Naive thymus-derived CD4-positive, alpha-beta T cell (primary cell): ENCODE results near the gene DENND1B. TPM values are rescaled to one million over a fixed set of nuclear protein-coding genes. Genes with fewer than 3 reads are reported as not detected.

Experiments used
- ATAC-seq: fragments of 150-1000 bp; cut with Tn5 transposase; 2 replicates; pipeline ENCODE4 v1.10.0; 2021; ENCODE audit warnings: mild to moderate bottlenecking, moderate library complexity
- CTCF ChIA-PET: fragments of 350-600 bp; sonication (Branson Sonifier 250); formaldehyde crosslinking; loops from one replicate; lab custom pipeline; 2021; ENCODE audit warnings: antibody characterized with exemption; lab: Charles Lee
- POLR2A ChIA-PET: fragments of 350-600 bp; sonication (Branson Sonifier 250); formaldehyde crosslinking; loops from one replicate; lab custom pipeline; 2021; ENCODE audit warnings: antibody characterized with exemption, inconsistent platforms; lab: Charles Lee
- DNase-seq, 9 donors: peaks; one replicate each; pipeline versions ENCODE4 v3.0.0 to v3.0.0-alpha.2; 2020 to 2022; ENCODE audit warnings: mixed read lengths in 1 of 9
- H3K27ac ChIP-seq: one replicate; pipeline ENCODE4 v1.7.0; 2013; ENCODE audit warnings: mild to moderate bottlenecking, low read depth, low read length, moderate library complexity
- H3K27me3 ChIP-seq, 2 donors: one replicate each; pipeline ENCODE4 v1.7.0; 2013; ENCODE audit warnings: low read length in 2 of 2, mild to moderate bottlenecking in 2 of 2, moderate library complexity in 2 of 2; ENCODE audit not compliant: control insufficient read depth in 2 of 2, insufficient read depth in 2 of 2
- H3K36me3 ChIP-seq, 3 experiments: 1 replicate in 2 of 3; 2 replicates in 1 of 3; pipeline ENCODE4 v1.7.0; 2013; ENCODE audit warnings: low read length in 3 of 3, mild to moderate bottlenecking in 3 of 3, moderate library complexity in 1 of 3; ENCODE audit not compliant: insufficient read depth in 3 of 3, control insufficient read depth in 2 of 3
- H3K4me1 ChIP-seq, 2 donors: one replicate each; pipeline ENCODE4 v1.7.0; 2013; ENCODE audit warnings: low read length in 2 of 2, mild to moderate bottlenecking in 2 of 2, moderate library complexity in 1 of 2; ENCODE audit not compliant: control insufficient read depth in 2 of 2, insufficient read depth in 2 of 2
- H3K4me3 ChIP-seq: 2 replicates; pipeline ENCODE4 v1.7.0; 2013; ENCODE audit warnings: mild to moderate bottlenecking, low read length
- H3K9me3 ChIP-seq, 3 experiments: 1 replicate in 2 of 3; 2 replicates in 1 of 3; pipeline ENCODE4 v1.7.0; 2013; ENCODE audit warnings: low read length in 3 of 3; ENCODE audit not compliant: control insufficient read depth in 2 of 3
- H3K27ac Mint-ChIP-seq, 9 donors: one replicate each; pipeline ENCODE4 v1.8.0; 2020 to 2022; ENCODE audit warnings: mixed read lengths in 9 of 9, mild to moderate bottlenecking in 8 of 9, moderate library complexity in 5 of 9, inconsistent platforms in 2 of 9
- H3K27me3 Mint-ChIP-seq, 5 donors: one replicate each; pipeline ENCODE4 v1.8.0; 2021 to 2022; ENCODE audit warnings: mixed read lengths in 5 of 5, mild to moderate bottlenecking in 1 of 5
- H3K36me3 Mint-ChIP-seq, 5 donors: one replicate each; pipeline ENCODE4 v1.8.0; 2020 to 2022; ENCODE audit warnings: mixed read lengths in 5 of 5, mild to moderate bottlenecking in 3 of 5, inconsistent platforms in 1 of 5
- H3K4me1 Mint-ChIP-seq, 7 donors: one replicate each; pipeline ENCODE4 v1.8.0; 2020 to 2022; ENCODE audit warnings: mixed read lengths in 7 of 7, mild to moderate bottlenecking in 3 of 7, inconsistent platforms in 1 of 7
- H3K4me3 Mint-ChIP-seq, 10 donors: one replicate each; pipeline ENCODE4 v1.8.0; 2020 to 2022; ENCODE audit warnings: mild to moderate bottlenecking in 10 of 10, mixed read lengths in 10 of 10, moderate library complexity in 6 of 10, inconsistent platforms in 2 of 10
- H3K9me3 Mint-ChIP-seq, 11 donors: one replicate each; pipeline ENCODE4 v1.8.0; 2020 to 2022; ENCODE audit warnings: mixed read lengths in 11 of 11, mild to moderate bottlenecking in 4 of 11, inconsistent platforms in 1 of 11, moderate library complexity in 1 of 11
- intact Hi-C, 2 donors: fragments of 100-400 bp; cut with micrococcal nuclease; formaldehyde crosslinking; loops; one replicate each; pipeline ENCODE4 v1.15.1; 2023
- polyA plus RNA-seq, 2 donors: library from polyadenylated mRNA; unstranded; fragments of 300-500 nt; fragmentation: Illumina TruSeq; gene quantifications; one replicate each; pipeline ENCODE4 v1.2.3, GENCODE V29; 2021
- total RNA-seq, 6 experiments: library from RNA in 5 of 6; stranded (reverse) in 5 of 6; gene quantifications; 1 replicate in 5 of 6; 2 replicates in 1 of 6; pipeline ENCODE4 v1.2.3 and lab custom pipeline; 2021 to 2026

Gene DENND1B
- total and polyA plus RNA-seq, 7 experiments from 2014 or later: 7.3 to 28.7 (median 18.2) TPM

DNA sequence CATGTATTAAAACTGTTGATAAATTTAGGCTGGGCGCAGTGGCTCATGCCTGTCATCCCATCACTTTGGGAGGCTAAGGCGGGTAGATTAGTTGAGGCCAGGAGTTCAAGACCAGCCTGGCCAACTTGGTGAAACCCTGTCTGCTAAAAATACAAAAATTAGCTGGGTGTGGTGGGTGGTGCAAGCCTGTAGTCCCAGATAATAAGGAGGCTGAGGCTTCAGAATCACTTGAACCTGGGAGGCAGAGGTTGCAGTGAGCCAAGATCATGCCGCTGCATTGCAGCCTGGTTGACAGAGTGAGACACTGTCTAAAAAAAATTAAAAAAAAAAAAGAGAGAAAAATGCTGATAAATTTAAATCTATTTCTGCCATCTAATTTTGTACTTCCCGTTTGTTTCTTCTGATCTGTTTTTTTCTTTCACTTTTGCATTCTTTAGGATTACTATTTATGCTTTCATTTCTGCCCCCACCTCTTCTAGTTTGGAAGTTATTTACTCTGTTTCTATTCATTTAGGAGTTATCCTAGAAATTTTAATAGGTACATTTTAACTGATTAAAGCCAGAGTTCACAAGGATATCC, 3.2 kb upstream of the DENND1B start:
- Mint-ChIP-seq H3K4me1 (peaks cover 29 to 46% (median 38%) of the 10 kb centered on the region in 7 donors), H3K27me3 (no peaks in the 10 kb centered on the region), H3K4me3 (peak overlapping the region in 8 of 10 donors; percentile 1 to 70 (median 21)), H3K9me3 (peaks cover 0 to 1% (median 0%) of the 10 kb centered on the region in 11 donors), H3K36me3 (peaks cover 0 to 8% (median 0%) of the 10 kb centered on the region in 5 donors), H3K27ac (peak overlapping the region in 4 of 9 donors; percentile 10 to 76 (median 40))
- no peak overlapping the region for H3K27ac ChIP-seq
- DNase-seq: no peak
- intact Hi-C loops: loop anchor here (5.0 to 10.0 kb wide), 12 partner anchors 49 to 1156 kb away; partner anchors contain the start of genes NEK7 (in 2 of the 2) and ASPM (in 1 of the 2)
- no peaks in the 10 kb centered on the region for H3K27me3 ChIP-seq
- ChIA-PET CTCF (no interaction called here), POLR2A (no interaction called here)
- peaks cover 19 to 22% of the 10 kb centered on the region in 2 donors for H3K4me1 ChIP-seq
- no peaks in the 10 kb centered on the region for H3K9me3 ChIP-seq
- no peak for ATAC-seq
- H3K36me3 ChIP-seq: no peaks in the 10 kb centered on the region
- no peak overlapping the region for H3K4me3 ChIP-seq

DNA sequence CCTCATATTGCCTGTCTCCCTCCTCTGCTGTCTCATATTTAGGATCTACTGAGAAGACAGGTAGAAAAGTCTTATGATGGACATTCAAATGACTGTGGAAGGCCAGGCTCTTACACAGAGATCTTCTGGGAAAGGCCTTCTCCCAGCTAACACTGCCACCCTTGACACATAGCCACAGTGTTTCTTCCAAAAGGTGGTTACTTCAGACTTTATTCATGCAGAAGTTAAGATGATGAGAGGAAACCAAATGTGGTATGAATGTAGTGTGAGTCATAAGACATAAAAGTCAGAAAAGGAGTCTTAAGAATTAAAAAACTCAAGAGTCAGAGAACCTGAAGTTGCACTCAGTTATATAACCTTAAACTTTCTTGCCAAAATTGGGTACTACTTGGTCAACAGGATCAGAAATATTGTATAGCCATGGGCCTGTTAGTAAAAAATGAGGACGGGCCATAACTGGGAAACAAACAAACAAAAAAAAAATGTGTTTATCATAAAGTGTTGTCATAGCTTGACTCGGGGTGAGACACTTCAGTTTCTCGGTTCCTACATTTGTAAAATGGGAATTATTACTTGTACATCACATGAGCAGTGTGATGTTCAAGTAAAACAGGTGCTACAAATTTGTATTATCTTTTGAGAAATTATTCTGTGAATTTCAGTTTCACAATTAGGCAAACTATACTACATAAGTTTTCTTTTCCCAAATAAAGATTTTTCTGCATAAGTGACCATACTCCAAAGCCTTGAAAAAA, 1.2 kb upstream of the DENND1B start:
- peak overlapping the region; percentile 90 to 98 (median 97) for H3K27ac Mint-ChIP-seq
- peaks cover 0 to 18% (median 0%) of the 10 kb centered on the region in 5 donors for H3K36me3 Mint-ChIP-seq
- peaks cover 31 to 65% (median 58%) of the 10 kb centered on the region in 7 donors for H3K4me1 Mint-ChIP-seq
- peak overlapping the region; percentile 74 for H3K27ac ChIP-seq
- H3K4me3 ChIP-seq: peak overlapping the region; percentile 68
- POLR2A ChIA-PET: interaction anchor here (0.5 to 1.4 kb wide), 6 partner anchors 10 to 905 kb away, joined by 3 to 4 read pairs (median 3); no protein-coding TSS in a partner anchor
- peak in 6 of 9 donors; percentile 17 to 40 (median 34) for DNase-seq
- peak; percentile 58 for ATAC-seq
- intact Hi-C loops: loop anchor here (2.0 to 10.0 kb wide), 13 partner anchors 51 to 1158 kb away; partner anchors contain the start of genes NEK7 (in 2 of the 2), ASPM (in 1 of the 2) and C1orf53 (in 1 of the 2)
- H3K9me3 Mint-ChIP-seq: peaks cover 0 to 1% (median 0%) of the 10 kb centered on the region in 11 donors
- H3K4me3 Mint-ChIP-seq: peak overlapping the region; percentile 85 to 95 (median 91)
- H3K9me3 ChIP-seq: no peaks in the 10 kb centered on the region
- H3K27me3 ChIP-seq: no peaks in the 10 kb centered on the region
- peaks cover 19 to 34% of the 10 kb centered on the region in 2 donors for H3K4me1 ChIP-seq
- CTCF ChIA-PET: interaction anchor here (0.6 kb wide), 1 partner anchor 15 kb away, joined by 6 read pairs; no protein-coding TSS in a partner anchor
- no peaks in the 10 kb centered on the region for H3K36me3 ChIP-seq
- H3K27me3 Mint-ChIP-seq: no peaks in the 10 kb centered on the region

DNA sequence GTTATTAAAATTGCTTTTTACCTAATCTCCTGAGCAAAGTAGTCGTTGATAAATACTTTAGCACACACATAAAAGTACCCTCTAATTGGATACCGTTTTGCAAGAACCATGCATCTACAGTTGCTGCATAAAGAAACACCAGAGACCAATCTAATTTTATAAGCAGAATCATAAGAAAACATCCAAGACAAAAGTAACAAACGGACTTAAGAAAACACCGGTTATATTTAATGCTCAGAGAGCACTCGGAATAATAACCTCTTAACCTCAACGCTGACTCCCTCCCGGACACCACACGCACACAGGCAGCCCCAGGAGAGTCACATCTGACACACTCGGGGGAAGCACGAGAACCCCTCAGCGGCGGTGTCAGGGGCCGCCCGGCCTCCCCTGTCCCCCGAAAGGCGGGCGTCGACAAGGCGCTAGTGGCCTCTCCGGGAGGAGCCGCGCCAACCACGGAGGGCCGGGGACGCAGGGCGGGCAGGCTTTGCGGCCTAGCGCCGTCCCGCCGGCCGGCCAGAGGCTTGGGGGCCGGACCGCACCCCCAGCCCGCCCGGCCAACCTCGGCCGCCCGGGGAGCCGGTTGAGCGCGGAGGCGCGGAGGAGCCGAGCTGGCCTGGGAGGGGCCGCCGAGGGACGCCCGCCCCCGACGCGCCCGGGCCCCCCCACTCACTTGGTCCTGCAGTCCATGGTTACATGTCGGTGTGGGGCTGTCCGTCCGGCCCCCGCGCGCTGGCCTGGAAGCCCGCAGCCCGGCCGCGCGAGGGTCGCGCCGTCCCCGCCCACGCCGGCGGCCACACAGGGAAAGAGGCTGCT, 606 bp downstream of the DENND1B start:
- no peaks in the 10 kb centered on the region for H3K36me3 ChIP-seq
- intact Hi-C loops: loop anchor here (1.0 to 10.0 kb wide), 17 partner anchors 10 to 1160 kb away; partner anchors contain the start of genes ASPM (in 2 of the 2), NEK7 (in 2 of the 2) and C1orf53 (in 1 of the 2)
- Mint-ChIP-seq H3K4me1 (peaks cover 35 to 76% (median 66%) of the 10 kb centered on the region in 7 donors), H3K36me3 (peaks cover 0 to 18% (median 0%) of the 10 kb centered on the region in 5 donors), H3K9me3 (peaks cover 0 to 3% (median 0%) of the 10 kb centered on the region in 11 donors), H3K27ac (peak overlapping the region; percentile 85 to 98 (median 94)), H3K4me3 (peak overlapping the region; percentile 86 to 98 (median 92)), H3K27me3 (no peaks in the 10 kb centered on the region)
- H3K27ac ChIP-seq: peak overlapping the region; percentile 74
- H3K9me3 ChIP-seq: no peaks in the 10 kb centered on the region
- no peaks in the 10 kb centered on the region for H3K27me3 ChIP-seq
- ChIA-PET CTCF (no interaction called here), POLR2A (interaction anchor here (1.0 to 1.4 kb wide), 2 partner anchors 136 to 907 kb away, joined by 3 read pairs; no protein-coding TSS in a partner anchor)
- DNase-seq (peak; percentile 20 to 57 (median 38)), ATAC-seq (peak; percentile 50)
- peaks cover 19 to 34% of the 10 kb centered on the region in 2 donors for H3K4me1 ChIP-seq
- H3K4me3 ChIP-seq: peak overlapping the region; percentile 68

DNA sequence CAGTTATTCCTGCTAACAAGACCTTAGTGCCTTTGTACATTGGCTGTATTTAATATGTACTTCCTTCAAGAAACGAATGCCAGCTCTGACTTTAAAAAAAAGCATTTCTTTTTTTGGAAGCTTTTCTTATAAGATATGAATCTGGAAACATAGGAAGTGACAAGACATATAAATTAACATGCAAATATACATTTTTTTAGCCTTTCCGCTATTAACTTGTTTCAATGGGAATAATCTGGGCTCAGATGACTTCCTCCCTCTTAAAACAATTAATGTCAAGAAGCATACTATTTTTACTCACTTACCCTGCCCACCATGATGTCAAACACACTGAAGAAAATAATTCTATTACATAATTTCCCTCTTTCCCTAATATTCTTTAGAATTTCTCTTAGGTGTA, 1.4 kb downstream of the DENND1B start:
- Mint-ChIP-seq H3K36me3 (peaks cover 0 to 17% (median 0%) of the 10 kb centered on the region in 5 donors), H3K27ac (peak overlapping the region; percentile 83 to 95 (median 89)), H3K27me3 (no peaks in the 10 kb centered on the region), H3K4me1 (peaks cover 34 to 78% (median 69%) of the 10 kb centered on the region in 7 donors), H3K9me3 (peaks cover 0 to 1% (median 0%) of the 10 kb centered on the region in 11 donors), H3K4me3 (peak overlapping the region; percentile 86 to 98 (median 92))
- no peak for DNase-seq
- H3K9me3 ChIP-seq: no peaks in the 10 kb centered on the region
- ATAC-seq: no peak
- peaks cover 24 to 35% of the 10 kb centered on the region in 2 donors for H3K4me1 ChIP-seq
- H3K27me3 ChIP-seq: no peaks in the 10 kb centered on the region
- H3K36me3 ChIP-seq: no peaks in the 10 kb centered on the region
- intact Hi-C loops: loop anchor here (1.0 to 10.0 kb wide), 6 partner anchors 10 to 1161 kb away; partner anchors contain the start of gene ASPM (in 1 of the 2)
- peak overlapping the region; percentile 68 for H3K4me3 ChIP-seq
- peak overlapping the region; percentile 74 for H3K27ac ChIP-seq
- POLR2A ChIA-PET: no interaction called here
- CTCF ChIA-PET: no interaction called here

DNA sequence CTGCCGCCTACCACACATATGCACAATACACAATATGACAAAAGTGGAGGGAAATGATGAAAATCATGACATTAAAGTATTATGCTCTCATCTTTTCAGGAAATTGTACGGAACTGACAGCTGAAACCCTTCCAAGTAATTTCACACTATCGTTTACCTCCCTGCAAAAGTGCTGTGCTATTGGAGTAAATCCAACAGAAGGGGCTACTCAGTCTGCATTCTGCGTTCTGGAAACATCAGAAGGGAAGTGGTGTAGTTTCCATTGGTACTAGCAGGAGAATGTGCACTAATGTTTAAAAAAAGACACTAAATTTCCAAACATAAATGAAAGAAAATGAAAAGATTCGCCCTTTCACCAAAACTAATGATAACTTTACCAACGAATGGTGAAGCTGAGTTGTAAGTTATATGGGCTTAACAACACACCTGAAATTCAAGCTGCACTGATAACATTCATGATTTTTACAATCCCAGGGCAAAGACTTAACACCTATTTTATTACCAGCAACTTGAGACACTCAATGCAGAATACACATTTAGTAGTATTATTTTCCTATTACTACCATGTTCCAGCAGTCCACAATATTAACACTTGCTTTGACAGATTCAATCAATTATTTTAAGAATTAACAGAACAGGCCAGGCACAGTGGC, 3.2 kb downstream of the DENND1B start:
- intact Hi-C loops: loop anchor here (5.0 to 10.0 kb wide), 5 partner anchors 40 to 1163 kb away; partner anchors contain the start of gene ASPM (in 1 of the 2)
- peaks cover 31 to 37% of the 10 kb centered on the region in 2 donors for H3K4me1 ChIP-seq
- POLR2A ChIA-PET: interaction anchor here (0.9 kb wide), 1 partner anchor 12 kb away, joined by 3 read pairs; no protein-coding TSS in a partner anchor

More for the DNA sequence above, 3.2 kb downstream of the DENND1B start:
- no peaks in the 10 kb centered on the region for H3K9me3 ChIP-seq
- CTCF ChIA-PET: interaction anchor here (0.8 kb wide), 1 partner anchor 210 kb away, joined by 3 read pairs; no protein-coding TSS in a partner anchor
- ATAC-seq (no peak), DNase-seq (no peak)
- H3K27ac ChIP-seq: no peak overlapping the region
- Mint-ChIP-seq H3K27ac (peak overlapping the region in 2 of 9 donors; percentile 5 to 95), H3K4me3 (peak overlapping the region in 7 of 10 donors; percentile 7 to 93 (median 52)), H3K9me3 (peaks cover 0 to 1% (median 0%) of the 10 kb centered on the region in 11 donors), H3K36me3 (peaks cover 0 to 23% (median 0%) of the 10 kb centered on the region in 5 donors), H3K4me1 (peaks cover 42 to 80% (median 78%) of the 10 kb centered on the region in 7 donors), H3K27me3 (no peaks in the 10 kb centered on the region)
- no peaks in the 10 kb centered on the region for H3K27me3 ChIP-seq
- no peak overlapping the region for H3K4me3 ChIP-seq
- H3K36me3 ChIP-seq: no peaks in the 10 kb centered on the region
